ENCODE data around the gene NT5M.

Gene NT5M

GRCh38 chr17:17358866-17359265 is 55.7 kb downstream of the NT5M start:
- Histone ChIP-seq H3K79me2 (ENCODE audit: control insufficient read depth, low read length) (no peaks in the 10 kb centered on the region), H3K9me2 (replicated peaks; ENCODE audit: control insufficient read depth, low read length) (no peaks in the 10 kb centered on the region), H3K27ac (ENCODE audit: low read depth, low read length) (no peak overlapping the region), H3F3A (ENCODE audit: control insufficient read depth, insufficient read depth) (no peaks in the 10 kb centered on the region), H3K4me3 (ENCODE audit: low read length) (no peak overlapping the region), H3K27me3 (ENCODE audit: control insufficient read depth, low read length) (peaks cover 2% of the 10 kb centered on the region; the same call in 1 of the 2 replicates), H3K9me3 (ENCODE audit: control insufficient read depth, insufficient read depth, low read length) (peaks cover 7% of the 10 kb centered on the region; the same call in 1 of the 2 replicates), H4K20me1 (ENCODE audit: control insufficient read depth, insufficient read depth, low read depth, low read length) (no peaks in the 10 kb centered on the region), H3K36me3 (ENCODE audit: control insufficient read depth, low read length) (no peaks in the 10 kb centered on the region), H3K4me2 (ENCODE audit: low read length) (no peak overlapping the region), H3K4me1 (ENCODE audit: control insufficient read depth, low read length) (no peaks in the 10 kb centered on the region)
- TF ChIP-seq EZH2phosphoT487 (IDR thresholded peaks at IDR 0.05; ENCODE audit: borderline replicate concordance, low read length) = no peak
- no peak for TF ChIP-seq CTCF (IDR thresholded peaks at IDR 0.05; ENCODE audit: low read depth, low read length, poor library complexity, severe bottlenecking)

- no peak overlapping the region for H3K27ac ChIP-seq (ENCODE audit: low read depth, low read length)
- H3K4me2 ChIP-seq (ENCODE audit: low read length) = no peak overlapping the region
- no peaks in the 10 kb centered on the region for H3K36me3 ChIP-seq (ENCODE audit: control insufficient read depth, low read length)
- peaks cover 2% of the 10 kb centered on the region; the same call in 1 of the 2 replicates for H3K27me3 ChIP-seq (ENCODE audit: control insufficient read depth, low read length)
- H3K9me2 ChIP-seq (replicated peaks; ENCODE audit: control insufficient read depth, low read length) = no peaks in the 10 kb centered on the region
- H3K9me3 ChIP-seq (ENCODE audit: control insufficient read depth, insufficient read depth, low read length) = peaks cover 7% of the 10 kb centered on the region; the same call in 1 of the 2 replicates
- no peaks in the 10 kb centered on the region for H3F3A ChIP-seq (ENCODE audit: control insufficient read depth, insufficient read depth)
- H4K20me1 ChIP-seq (ENCODE audit: control insufficient read depth, insufficient read depth, low read depth, low read length) = no peaks in the 10 kb centered on the region
- no peaks in the 10 kb centered on the region for H3K79me2 ChIP-seq (ENCODE audit: control insufficient read depth, low read length)
- TF ChIP-seq EZH2phosphoT487 (IDR thresholded peaks at IDR 0.05; ENCODE audit: borderline replicate concordance, low read length) (no peak), CTCF (IDR thresholded peaks at IDR 0.05; ENCODE audit: low read depth, low read length, poor library complexity, severe bottlenecking) (no peak)
- H3K4me3 ChIP-seq (ENCODE audit: low read length) = no peak overlapping the region
- H3K4me1 ChIP-seq (ENCODE audit: control insufficient read depth, low read length) = no peaks in the 10 kb centered on the region
Observed at GRCh38 chr17:17359271-17359670, 56.1 kb downstream of the NT5M start.

- Histone ChIP-seq H3K4me1 (ENCODE audit: control insufficient read depth, low read length) (no peaks in the 10 kb centered on the region), H3K79me2 (ENCODE audit: control insufficient read depth, low read length) (no peaks in the 10 kb centered on the region), H3K4me3 (ENCODE audit: low read length) (no peak overlapping the region), H3K9me3 (ENCODE audit: control insufficient read depth, insufficient read depth, low read length) (peaks cover 7% of the 10 kb centered on the region; the same call in 1 of the 2 replicates), H3K27ac (ENCODE audit: low read depth, low read length) (no peak overlapping the region), H3K36me3 (ENCODE audit: control insufficient read depth, low read length) (no peaks in the 10 kb centered on the region), H3K9me2 (replicated peaks; ENCODE audit: control insufficient read depth, low read length) (no peaks in the 10 kb centered on the region), H3F3A (ENCODE audit: control insufficient read depth, insufficient read depth) (no peaks in the 10 kb centered on the region), H3K4me2 (ENCODE audit: low read length) (no peak overlapping the region), H4K20me1 (ENCODE audit: control insufficient read depth, insufficient read depth, low read depth, low read length) (no peaks in the 10 kb centered on the region), H3K27me3 (ENCODE audit: control insufficient read depth, low read length) (peaks cover 2% of the 10 kb centered on the region; the same call in 1 of the 2 replicates)
- TF ChIP-seq CTCF (IDR thresholded peaks at IDR 0.05; ENCODE audit: low read depth, low read length, poor library complexity, severe bottlenecking) (no peak), EZH2phosphoT487 (IDR thresholded peaks at IDR 0.05; ENCODE audit: borderline replicate concordance, low read length) (no peak)
Observed at GRCh38 chr17:17360087-17360730, 57.0 kb downstream of the NT5M start.

Measured in DOHH2 (cell line).